Measurements from ENCODE around the gene AP3M1. TPM values are rescaled to one million over a fixed set of nuclear protein-coding genes. Genes with fewer than 3 reads are reported as not detected.

The AP3M1 gene
- total RNA-seq, 1 donor from 2014 or later = 22.4 TPM

GRCh38 chr10:74086317-74086716 lies 64.3 kb downstream of the AP3M1 start:
- no peak overlapping the region for H3K27ac ChIP-seq (ENCODE audit: low read depth, low read length)
- no peaks in the 10 kb centered on the region for H3K27me3 ChIP-seq (ENCODE audit: control insufficient read depth in 3 of 3, insufficient read depth in 3 of 3, low read length in 3 of 3)
- peaks cover 13 to 45% (median 37%) of the 10 kb centered on the region in 3 donors for H3K36me3 ChIP-seq (ENCODE audit: control insufficient read depth in 3 of 3, insufficient read depth in 3 of 3, low read length in 3 of 3)
- no peak overlapping the region for H3K9ac ChIP-seq (ENCODE audit: low read depth in 1 of 3, low read length in 3 of 3)
- H3K4me3 ChIP-seq (ENCODE audit: low read length in 3 of 3) = no peak overlapping the region
- peaks cover 0 to 1% (median 0%) of the 10 kb centered on the region in 3 donors for H3K4me1 ChIP-seq (ENCODE audit: control insufficient read depth in 3 of 3, insufficient read depth in 3 of 3, low read length in 3 of 3)
- H3K9me3 ChIP-seq (ENCODE audit: control insufficient read depth in 3 of 3, low read length in 3 of 3) = no peaks in the 10 kb centered on the region

DNA sequence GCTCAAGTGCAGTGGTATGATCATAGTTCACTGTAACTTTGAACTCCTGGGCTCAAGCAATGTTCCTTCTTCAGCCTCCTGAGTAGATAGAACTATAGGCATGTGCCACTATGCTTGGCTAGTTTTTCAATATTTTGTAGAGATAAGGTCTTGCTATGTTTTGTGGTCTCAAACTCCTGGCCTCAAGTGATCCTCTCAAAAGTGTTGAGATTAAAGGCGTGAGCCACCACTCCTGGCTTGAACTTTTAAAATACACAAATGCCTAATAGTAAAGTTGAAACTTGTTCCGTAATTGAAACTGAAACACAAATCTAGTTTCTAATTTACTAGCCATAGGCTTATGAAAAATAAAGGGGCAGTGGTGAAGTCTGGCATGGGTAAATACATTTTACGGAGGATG lies 65.7 kb downstream of the AP3M1 start:
- H3K4me1 ChIP-seq (ENCODE audit: control insufficient read depth in 3 of 3, insufficient read depth in 3 of 3, low read length in 3 of 3) = peaks cover 0 to 2% (median 0%) of the 10 kb centered on the region in 3 donors
- H3K9ac ChIP-seq (ENCODE audit: low read depth in 1 of 3, low read length in 3 of 3) = no peak overlapping the region
- H3K27me3 ChIP-seq (ENCODE audit: control insufficient read depth in 3 of 3, insufficient read depth in 3 of 3, low read length in 3 of 3) = no peaks in the 10 kb centered on the region
- no peak overlapping the region for H3K4me3 ChIP-seq (ENCODE audit: low read length in 3 of 3)
- no peaks in the 10 kb centered on the region for H3K9me3 ChIP-seq (ENCODE audit: control insufficient read depth in 3 of 3, low read length in 3 of 3)
- peaks cover 6 to 33% (median 26%) of the 10 kb centered on the region in 3 donors for H3K36me3 ChIP-seq (ENCODE audit: control insufficient read depth in 3 of 3, insufficient read depth in 3 of 3, low read length in 3 of 3)
- H3K27ac ChIP-seq (ENCODE audit: low read depth, low read length) = no peak overlapping the region

DNA sequence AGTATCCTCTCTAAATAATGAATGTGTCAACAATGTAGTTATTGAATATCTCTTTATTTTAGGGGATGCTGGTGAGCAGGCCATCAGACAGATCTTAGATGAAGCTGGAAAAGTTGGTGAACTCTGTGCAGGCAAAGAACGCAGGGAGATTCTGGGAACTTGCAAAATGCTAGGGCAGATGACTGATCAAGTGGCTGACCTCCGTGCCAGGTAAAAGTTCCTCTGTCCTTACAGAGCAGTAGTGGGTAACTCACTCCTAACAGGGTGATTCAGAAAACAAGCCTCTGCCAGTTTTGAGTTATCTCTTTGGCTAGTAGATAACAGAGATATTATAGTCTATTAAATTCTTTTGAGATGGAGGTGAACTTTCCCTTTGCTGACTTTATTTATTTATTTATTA lies 67.3 kb downstream of the AP3M1 start:
- peaks cover 0 to 2% (median 0%) of the 10 kb centered on the region in 3 donors for H3K4me1 ChIP-seq (ENCODE audit: control insufficient read depth in 3 of 3, insufficient read depth in 3 of 3, low read length in 3 of 3)
- H3K4me3 ChIP-seq (ENCODE audit: low read length in 3 of 3) = no peak overlapping the region
- H3K36me3 ChIP-seq (ENCODE audit: control insufficient read depth in 3 of 3, insufficient read depth in 3 of 3, low read length in 3 of 3) = peaks cover 0 to 18% (median 11%) of the 10 kb centered on the region in 3 donors
- H3K9me3 ChIP-seq (ENCODE audit: control insufficient read depth in 3 of 3, low read length in 3 of 3) = no peaks in the 10 kb centered on the region
- no peak overlapping the region for H3K9ac ChIP-seq (ENCODE audit: low read depth in 1 of 3, low read length in 3 of 3)
- H3K27me3 ChIP-seq (ENCODE audit: control insufficient read depth in 3 of 3, insufficient read depth in 3 of 3, low read length in 3 of 3) = no peaks in the 10 kb centered on the region
- no peak overlapping the region for H3K27ac ChIP-seq (ENCODE audit: low read depth, low read length)

- H3K27me3 ChIP-seq (ENCODE audit: control insufficient read depth in 3 of 3, insufficient read depth in 3 of 3, low read length in 3 of 3) = no peaks in the 10 kb centered on the region
- no peaks in the 10 kb centered on the region for H3K9me3 ChIP-seq (ENCODE audit: control insufficient read depth in 3 of 3, low read length in 3 of 3)
- peaks cover 0 to 2% (median 0%) of the 10 kb centered on the region in 3 donors for H3K4me1 ChIP-seq (ENCODE audit: control insufficient read depth in 3 of 3, insufficient read depth in 3 of 3, low read length in 3 of 3)
- H3K27ac ChIP-seq (ENCODE audit: low read depth, low read length) = no peak overlapping the region
- no peak overlapping the region for H3K4me3 ChIP-seq (ENCODE audit: low read length in 3 of 3)
- H3K9ac ChIP-seq (ENCODE audit: low read depth in 1 of 3, low read length in 3 of 3) = no peak overlapping the region
- H3K36me3 ChIP-seq (ENCODE audit: control insufficient read depth in 3 of 3, insufficient read depth in 3 of 3, low read length in 3 of 3) = peaks cover 0 to 21% (median 11%) of the 10 kb centered on the region in 3 donors
Measured at GRCh38 chr10:74081941-74082718, 68.5 kb downstream of the AP3M1 start.

DNA sequence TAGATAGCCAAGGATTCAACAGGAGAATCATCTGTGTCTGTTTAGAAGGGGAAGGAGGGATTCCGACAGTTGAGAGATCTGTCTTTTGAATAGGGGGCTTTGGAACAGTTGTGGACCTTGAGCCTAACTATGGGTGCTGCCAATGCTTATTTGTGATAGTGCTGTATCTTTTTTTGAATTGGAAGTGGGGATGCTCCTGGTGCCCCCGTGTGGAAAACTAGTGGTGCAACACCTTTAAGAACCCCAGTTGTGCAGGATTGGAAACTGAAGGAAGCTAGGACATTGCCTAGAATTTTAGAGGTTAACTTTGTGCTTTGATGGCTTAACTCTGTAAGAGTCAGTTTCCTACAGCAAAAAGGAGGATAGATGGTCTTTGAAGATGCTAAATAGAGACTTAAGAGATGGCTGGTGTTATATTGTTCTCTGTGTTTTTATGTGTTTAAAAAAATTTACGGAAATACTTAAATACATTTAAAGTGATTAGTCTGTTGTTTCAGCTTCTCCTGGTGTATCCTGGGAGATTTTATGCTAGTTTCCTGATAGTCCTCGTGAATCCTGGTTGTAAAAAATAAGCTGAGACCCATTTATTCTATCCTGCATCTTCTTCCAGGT lies 69.3 kb downstream of the AP3M1 start:
- Histone ChIP-seq H3K4me1 (ENCODE audit: control insufficient read depth in 3 of 3, insufficient read depth in 3 of 3, low read length in 3 of 3) (peaks cover 0 to 2% (median 0%) of the 10 kb centered on the region in 3 donors), H3K9ac (ENCODE audit: low read depth in 1 of 3, low read length in 3 of 3) (no peak overlapping the region), H3K4me3 (ENCODE audit: low read length in 3 of 3) (no peak overlapping the region), H3K27ac (ENCODE audit: low read depth, low read length) (no peak overlapping the region), H3K27me3 (ENCODE audit: control insufficient read depth in 3 of 3, insufficient read depth in 3 of 3, low read length in 3 of 3) (no peaks in the 10 kb centered on the region), H3K36me3 (ENCODE audit: control insufficient read depth in 3 of 3, insufficient read depth in 3 of 3, low read length in 3 of 3) (peaks cover 0 to 19% (median 8%) of the 10 kb centered on the region in 3 donors), H3K9me3 (ENCODE audit: control insufficient read depth in 3 of 3, low read length in 3 of 3) (no peaks in the 10 kb centered on the region)

GRCh38 chr10:74079936-74080590 lies 70.6 kb downstream of the AP3M1 start:
- Histone ChIP-seq H3K27ac (ENCODE audit: low read depth, low read length) (no peak overlapping the region), H3K9ac (ENCODE audit: low read depth in 1 of 3, low read length in 3 of 3) (no peak overlapping the region), H3K4me3 (ENCODE audit: low read length in 3 of 3) (no peak overlapping the region), H3K4me1 (ENCODE audit: control insufficient read depth in 3 of 3, insufficient read depth in 3 of 3, low read length in 3 of 3) (peaks cover 0 to 2% (median 0%) of the 10 kb centered on the region in 3 donors), H3K9me3 (ENCODE audit: control insufficient read depth in 3 of 3, low read length in 3 of 3) (no peaks in the 10 kb centered on the region), H3K36me3 (ENCODE audit: control insufficient read depth in 3 of 3, insufficient read depth in 3 of 3, low read length in 3 of 3) (peaks cover 3 to 26% (median 12%) of the 10 kb centered on the region in 3 donors), H3K27me3 (ENCODE audit: control insufficient read depth in 3 of 3, insufficient read depth in 3 of 3, low read length in 3 of 3) (no peaks in the 10 kb centered on the region)

DNA sequence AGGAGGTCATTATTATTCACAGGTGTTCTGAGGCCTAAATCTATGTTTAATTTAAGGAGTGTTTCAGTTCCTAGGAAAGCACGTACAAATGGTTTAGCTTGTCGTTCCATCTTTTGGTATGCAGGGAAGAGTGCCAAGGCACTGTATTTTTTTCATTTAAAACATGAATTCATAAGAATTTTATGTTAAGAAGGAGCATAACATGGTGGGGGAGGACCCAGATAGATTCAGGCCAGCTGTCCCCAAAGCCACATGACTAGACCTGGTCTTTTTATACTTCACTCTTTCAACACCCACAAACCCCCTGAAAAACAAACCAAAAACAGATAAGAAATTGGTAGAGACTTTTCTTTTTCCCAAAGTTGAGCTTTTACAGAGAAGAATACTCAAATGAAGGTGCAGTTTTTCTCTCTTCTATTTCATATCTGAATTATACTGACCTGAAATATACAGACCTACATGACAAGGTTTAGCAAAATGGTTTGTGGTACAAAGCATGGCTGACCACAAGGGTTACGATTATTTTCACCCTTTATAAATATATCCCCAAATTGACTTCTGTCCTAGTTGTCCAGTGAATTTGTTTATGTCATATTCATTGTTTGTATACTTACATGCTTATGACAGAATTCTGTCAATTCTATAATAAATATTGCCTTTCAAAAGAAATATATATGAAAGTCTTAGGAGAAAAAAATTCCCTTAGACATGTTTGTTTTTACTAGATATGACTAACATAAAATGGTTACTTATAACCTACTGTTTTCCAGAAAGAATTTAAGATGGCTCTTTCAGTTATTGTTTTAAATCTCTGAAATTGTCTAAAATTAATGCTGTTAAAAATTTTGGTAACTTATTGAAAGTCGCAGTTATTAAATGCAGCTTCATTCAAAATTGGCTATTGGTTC lies 71.3 kb downstream of the AP3M1 start:
- Histone ChIP-seq H3K27me3 (ENCODE audit: control insufficient read depth in 3 of 3, insufficient read depth in 3 of 3, low read length in 3 of 3) (no peaks in the 10 kb centered on the region), H3K36me3 (ENCODE audit: control insufficient read depth in 3 of 3, insufficient read depth in 3 of 3, low read length in 3 of 3) (peaks cover 4 to 31% (median 14%) of the 10 kb centered on the region in 3 donors), H3K27ac (ENCODE audit: low read depth, low read length) (peak overlapping the region; percentile 17), H3K9me3 (ENCODE audit: control insufficient read depth in 3 of 3, low read length in 3 of 3) (no peaks in the 10 kb centered on the region), H3K4me3 (ENCODE audit: low read length in 3 of 3) (no peak overlapping the region), H3K4me1 (ENCODE audit: control insufficient read depth in 3 of 3, insufficient read depth in 3 of 3, low read length in 3 of 3) (peaks cover 0 to 2% (median 0%) of the 10 kb centered on the region in 3 donors), H3K9ac (ENCODE audit: low read depth in 1 of 3, low read length in 3 of 3) (no peak overlapping the region)

GRCh38 chr10:74078037-74078436 lies 72.6 kb downstream of the AP3M1 start:
- Histone ChIP-seq H3K4me1 (ENCODE audit: control insufficient read depth in 3 of 3, insufficient read depth in 3 of 3, low read length in 3 of 3) (peaks cover 0 to 2% (median 0%) of the 10 kb centered on the region in 3 donors), H3K4me3 (ENCODE audit: low read length in 3 of 3) (no peak overlapping the region), H3K36me3 (ENCODE audit: control insufficient read depth in 3 of 3, insufficient read depth in 3 of 3, low read length in 3 of 3) (peaks cover 10 to 39% (median 22%) of the 10 kb centered on the region in 3 donors), H3K9ac (ENCODE audit: low read depth in 1 of 3, low read length in 3 of 3) (no peak overlapping the region), H3K27ac (ENCODE audit: low read depth, low read length) (no peak overlapping the region), H3K27me3 (ENCODE audit: control insufficient read depth in 3 of 3, insufficient read depth in 3 of 3, low read length in 3 of 3) (no peaks in the 10 kb centered on the region), H3K9me3 (ENCODE audit: control insufficient read depth in 3 of 3, low read length in 3 of 3) (no peaks in the 10 kb centered on the region)

- no peak overlapping the region for H3K9ac ChIP-seq (ENCODE audit: low read depth in 1 of 3, low read length in 3 of 3)
- H3K36me3 ChIP-seq (ENCODE audit: control insufficient read depth in 3 of 3, insufficient read depth in 3 of 3, low read length in 3 of 3) = peaks cover 11 to 40% (median 23%) of the 10 kb centered on the region in 3 donors
- H3K27me3 ChIP-seq (ENCODE audit: control insufficient read depth in 3 of 3, insufficient read depth in 3 of 3, low read length in 3 of 3) = no peaks in the 10 kb centered on the region
- no peaks in the 10 kb centered on the region for H3K9me3 ChIP-seq (ENCODE audit: control insufficient read depth in 3 of 3, low read length in 3 of 3)
- H3K27ac ChIP-seq (ENCODE audit: low read depth, low read length) = no peak overlapping the region
- no peak overlapping the region for H3K4me3 ChIP-seq (ENCODE audit: low read length in 3 of 3)
- peaks cover 0 to 5% (median 0%) of the 10 kb centered on the region in 3 donors for H3K4me1 ChIP-seq (ENCODE audit: control insufficient read depth in 3 of 3, insufficient read depth in 3 of 3, low read length in 3 of 3)
Measured at GRCh38 chr10:74077416-74077815, 73.2 kb downstream of the AP3M1 start.
